Liver (tissue), 9 donors: Measurements from ENCODE around the gene ZNF747. TPM values are rescaled to one million over a fixed set of nuclear protein-coding genes. Genes with fewer than 3 reads are reported as not detected.

Experiments
- DNase-seq: peaks from one replicate; pipeline ENCODE4 v3.0.0-alpha.2; 2017; ENCODE audit warnings: low spot score
- H3K27ac ChIP-seq, 2 donors: one replicate each; pipeline ENCODE4 v1.7.0; 2013; ENCODE audit warnings: inconsistent platforms in 2 of 2, low read length in 2 of 2, control low read depth in 1 of 2, low read depth in 1 of 2, mild to moderate bottlenecking in 1 of 2
- H3K27me3 ChIP-seq, 4 donors: one replicate each; pipeline versions ENCODE4 v1.6.1 to v1.7.0; 2013; ENCODE audit warnings: low read length in 3 of 4, inconsistent platforms in 1 of 4, mild to moderate bottlenecking in 1 of 4, moderate library complexity in 1 of 4; ENCODE audit not compliant: control insufficient read depth in 4 of 4, insufficient read depth in 4 of 4
- H3K36me3 ChIP-seq, 4 donors: one replicate each; pipeline versions ENCODE4 v1.6.1 to v1.7.0; 2013; ENCODE audit warnings: low read length in 3 of 4, mild to moderate bottlenecking in 3 of 4, low read depth in 1 of 4, moderate library complexity in 1 of 4; ENCODE audit not compliant: control insufficient read depth in 4 of 4, insufficient read depth in 3 of 4
- H3K4me1 ChIP-seq, 4 donors: one replicate each; pipeline versions ENCODE4 v1.6.1 to v1.7.0; 2013; ENCODE audit warnings: low read length in 3 of 4, mild to moderate bottlenecking in 3 of 4, moderate library complexity in 1 of 4; ENCODE audit not compliant: control insufficient read depth in 4 of 4, insufficient read depth in 4 of 4
- H3K4me3 ChIP-seq, 3 donors: one replicate each; pipeline versions ENCODE4 v1.6.1 to v1.7.0; 2013; ENCODE audit warnings: low read length in 3 of 3, control low read depth in 1 of 3, low read depth in 1 of 3, mild to moderate bottlenecking in 1 of 3
- H3K9ac ChIP-seq, 2 donors: one replicate each; pipeline ENCODE4 v1.7.0; 2013; ENCODE audit warnings: low read length in 2 of 2, mild to moderate bottlenecking in 2 of 2, moderate library complexity in 2 of 2, control low read depth in 1 of 2, low read depth in 1 of 2
- H3K9me3 ChIP-seq, 4 donors: one replicate each; pipeline versions ENCODE4 v1.6.1 to v1.7.0; 2013; ENCODE audit warnings: low read length in 3 of 4; ENCODE audit not compliant: control insufficient read depth in 4 of 4
- EGR1 ChIP-seq, 2 donors: IDR thresholded peaks; 2 replicates each; pipeline ENCODE4 v1.6.1; 2016 to 2018; ENCODE audit warnings: antibody characterized with exemption in 2 of 2, low read depth in 2 of 2
- FOXA1 ChIP-seq: IDR thresholded peaks from 2 replicates; pipeline ENCODE4 v1.6.1; 2016; ENCODE audit warnings: antibody characterized with exemption
- FOXA2 ChIP-seq: IDR thresholded peaks from 2 replicates; pipeline ENCODE4 v1.6.1; 2016; ENCODE audit warnings: antibody characterized with exemption
- GABPA ChIP-seq, 2 donors: IDR thresholded peaks in 1 of 2; conservative IDR thresholded peaks in 1 of 2; 2 replicates each; pipeline ENCODE4 v1.6.1; 2016; ENCODE audit warnings: antibody characterized with exemption in 2 of 2, mild to moderate bottlenecking in 1 of 2, moderate library complexity in 1 of 2
- HNF4A ChIP-seq, 2 donors: conservative IDR thresholded peaks; 2 replicates each; pipeline ENCODE4 v1.6.1; 2016; ENCODE audit warnings: antibody characterized with exemption in 2 of 2, mild to moderate bottlenecking in 2 of 2
- HNF4G ChIP-seq: IDR thresholded peaks from 2 replicates; pipeline ENCODE4 v1.6.1; 2016; ENCODE audit warnings: antibody characterized with exemption
- JUND ChIP-seq, 2 donors: IDR thresholded peaks; 2 replicates each; pipeline ENCODE4 v1.6.1; 2016; ENCODE audit warnings: antibody characterized with exemption in 2 of 2
- NR2F2 ChIP-seq: IDR thresholded peaks from 2 replicates; pipeline ENCODE4 v1.6.1; 2016; ENCODE audit warnings: antibody characterized with exemption
- RXRA ChIP-seq, 2 donors: IDR thresholded peaks; 2 replicates each; pipeline ENCODE4 v1.6.1; 2017 to 2018; ENCODE audit warnings: antibody characterized with exemption in 2 of 2, mild to moderate bottlenecking in 1 of 2
- SP1 ChIP-seq: IDR thresholded peaks from 2 replicates; pipeline ENCODE4 v1.6.1; 2018; ENCODE audit warnings: antibody characterized with exemption, mild to moderate bottlenecking
- TAF1 ChIP-seq: conservative IDR thresholded peaks from 2 replicates; pipeline ENCODE4 v1.6.1; 2016; ENCODE audit warnings: antibody characterized with exemption, mild to moderate bottlenecking
- whole genome bisulfite sequencing: extraction: QIAGEN DNeasy Blood & Tissue Kit; methylation state at CpG from one replicate; pipeline ENCODE4 v1.1.7; 2013; 5-methylcytosine and 5-hydroxymethylcytosine counted together
- polyA plus RNA-seq, 2 donors: library from polyadenylated mRNA; stranded (reverse) in 1 of 2; unstranded in 1 of 2; fragments of 200-250 nt in 1 of 2; fragments of >200 nt in 1 of 2; fragmentation: Nextera tagmentation in 1 of 2; extraction: Ambion mirVana in 1 of 2; gene quantifications; one replicate each; pipeline versions ENCODE4 v1.2.1 to v1.2.3, GENCODE V29; 2013 to 2015
- total RNA-seq, 2 donors: library from RNA; depleted of rRNA; stranded (reverse); fragments of >200 nt; gene quantifications; one replicate each; pipeline ENCODE4 v1.2.3, GENCODE V29; 2014
- TF ChIP-seq, protein P1 (sequence below): IDR thresholded peaks from 2 replicates; pipeline ENCODE4 v1.6.1; 2016; ENCODE audit warnings: antibody characterized with exemption, mild to moderate bottlenecking
- TF ChIP-seq, protein P2 (sequence below): fragments of 150-350 bp; IDR thresholded peaks from 2 replicates; pipeline ENCODE4 v1.5.1; 2017; ENCODE audit warnings: improper control_type of control experiment, low read depth, low read length; ENCODE audit not compliant: missing input control
- donor health status: healthy.
- donor health status: healthy.
- donor health status: healthy.
- donor health status: healthy.
- donor health status: healthy.

Gene ZNF747
- total and polyA plus RNA-seq, 4 donors = 3.8 to 10.5 (median 6.5) TPM

DNA sequence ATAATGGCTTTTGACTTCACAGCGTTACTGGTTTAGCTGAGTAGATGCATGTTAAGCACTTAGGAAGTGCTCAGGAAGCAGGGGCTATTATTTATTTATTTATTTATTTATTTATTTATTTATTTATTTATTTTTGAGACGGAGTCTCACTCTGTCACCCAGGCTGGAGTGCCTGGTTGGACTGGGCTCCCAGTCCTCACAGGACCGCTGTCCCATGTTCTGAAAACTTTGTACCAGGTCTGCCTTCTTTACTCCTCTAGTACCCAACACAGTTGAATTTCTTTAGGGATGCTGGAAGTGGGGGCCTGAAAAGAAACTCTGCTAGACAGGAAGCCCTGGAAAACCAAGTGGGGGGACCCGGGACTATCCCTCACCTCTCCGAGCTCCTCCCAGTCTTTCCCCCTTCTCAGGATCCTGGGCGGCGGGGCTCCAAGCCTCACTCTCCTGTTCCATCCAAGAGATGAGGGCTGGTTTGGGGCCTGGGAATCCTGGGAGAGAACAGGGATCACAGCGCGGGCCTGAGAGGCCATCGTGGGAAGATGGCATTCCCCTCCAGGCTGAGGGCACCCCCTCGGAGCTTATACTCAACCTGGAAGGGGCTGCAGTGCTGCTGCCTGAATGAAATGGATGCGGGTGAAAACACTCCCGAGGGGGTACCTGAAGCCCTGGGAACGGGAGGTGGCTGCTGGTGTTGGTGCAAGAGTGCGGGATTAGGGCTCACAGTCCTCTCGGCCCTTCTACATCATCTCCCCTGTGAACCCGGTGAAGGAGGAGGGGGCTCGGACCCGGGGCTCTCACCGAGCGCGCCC lies 36.2 kb upstream of the ZNF747 start:
- peaks cover 3 to 20% (median 13%) of the 10 kb centered on the region in 4 donors for H3K4me1 ChIP-seq
- H3K9ac ChIP-seq = peak overlapping the region; percentile 77 to 82
- H3K4me3 ChIP-seq = peak overlapping the region; percentile 70 to 81 (median 76)
- no peaks in the 10 kb centered on the region for H3K27me3 ChIP-seq
- no peaks in the 10 kb centered on the region for H3K9me3 ChIP-seq
- peak overlapping the region; percentile 80 to 96 for H3K27ac ChIP-seq
- WGBS = 17% methylated on average over 22 of the region's 22 CpGs
- H3K36me3 ChIP-seq = peaks cover 0 to 1% (median 0%) of the 10 kb centered on the region in 4 donors
- TF ChIP-seq NR2F2 (no peak), JUND (IDR thresholded peaks at IDR 0.05) (no peak), TAF1 (no peak), FOXA2 (no peak), GABPA (IDR thresholded peaks at IDR 0.05 in 1 of 2, conservative IDR thresholded peaks at IDR 0.05 in 1 of 2) (no peak), EGR1 (IDR thresholded peaks at IDR 0.05; ENCODE audit: low read depth in 2 of 2) (peak; percentile 28 to 47), HNF4A (conservative IDR thresholded peaks at IDR 0.05) (no peak), FOXA1 (no peak), RXRA (IDR thresholded peaks at IDR 0.05) (no peak), SP1 (no peak), HNF4G (no peak)
- TF ChIP-seq, protein P1, sequence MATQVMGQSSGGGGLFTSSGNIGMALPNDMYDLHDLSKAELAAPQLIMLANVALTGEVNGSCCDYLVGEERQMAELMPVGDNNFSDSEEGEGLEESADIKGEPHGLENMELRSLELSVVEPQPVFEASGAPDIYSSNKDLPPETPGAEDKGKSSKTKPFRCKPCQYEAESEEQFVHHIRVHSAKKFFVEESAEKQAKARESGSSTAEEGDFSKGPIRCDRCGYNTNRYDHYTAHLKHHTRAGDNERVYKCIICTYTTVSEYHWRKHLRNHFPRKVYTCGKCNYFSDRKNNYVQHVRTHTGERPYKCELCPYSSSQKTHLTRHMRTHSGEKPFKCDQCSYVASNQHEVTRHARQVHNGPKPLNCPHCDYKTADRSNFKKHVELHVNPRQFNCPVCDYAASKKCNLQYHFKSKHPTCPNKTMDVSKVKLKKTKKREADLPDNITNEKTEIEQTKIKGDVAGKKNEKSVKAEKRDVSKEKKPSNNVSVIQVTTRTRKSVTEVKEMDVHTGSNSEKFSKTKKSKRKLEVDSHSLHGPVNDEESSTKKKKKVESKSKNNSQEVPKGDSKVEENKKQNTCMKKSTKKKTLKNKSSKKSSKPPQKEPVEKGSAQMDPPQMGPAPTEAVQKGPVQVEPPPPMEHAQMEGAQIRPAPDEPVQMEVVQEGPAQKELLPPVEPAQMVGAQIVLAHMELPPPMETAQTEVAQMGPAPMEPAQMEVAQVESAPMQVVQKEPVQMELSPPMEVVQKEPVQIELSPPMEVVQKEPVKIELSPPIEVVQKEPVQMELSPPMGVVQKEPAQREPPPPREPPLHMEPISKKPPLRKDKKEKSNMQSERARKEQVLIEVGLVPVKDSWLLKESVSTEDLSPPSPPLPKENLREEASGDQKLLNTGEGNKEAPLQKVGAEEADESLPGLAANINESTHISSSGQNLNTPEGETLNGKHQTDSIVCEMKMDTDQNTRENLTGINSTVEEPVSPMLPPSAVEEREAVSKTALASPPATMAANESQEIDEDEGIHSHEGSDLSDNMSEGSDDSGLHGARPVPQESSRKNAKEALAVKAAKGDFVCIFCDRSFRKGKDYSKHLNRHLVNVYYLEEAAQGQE = peak; percentile 79
- TF ChIP-seq, protein P2, sequence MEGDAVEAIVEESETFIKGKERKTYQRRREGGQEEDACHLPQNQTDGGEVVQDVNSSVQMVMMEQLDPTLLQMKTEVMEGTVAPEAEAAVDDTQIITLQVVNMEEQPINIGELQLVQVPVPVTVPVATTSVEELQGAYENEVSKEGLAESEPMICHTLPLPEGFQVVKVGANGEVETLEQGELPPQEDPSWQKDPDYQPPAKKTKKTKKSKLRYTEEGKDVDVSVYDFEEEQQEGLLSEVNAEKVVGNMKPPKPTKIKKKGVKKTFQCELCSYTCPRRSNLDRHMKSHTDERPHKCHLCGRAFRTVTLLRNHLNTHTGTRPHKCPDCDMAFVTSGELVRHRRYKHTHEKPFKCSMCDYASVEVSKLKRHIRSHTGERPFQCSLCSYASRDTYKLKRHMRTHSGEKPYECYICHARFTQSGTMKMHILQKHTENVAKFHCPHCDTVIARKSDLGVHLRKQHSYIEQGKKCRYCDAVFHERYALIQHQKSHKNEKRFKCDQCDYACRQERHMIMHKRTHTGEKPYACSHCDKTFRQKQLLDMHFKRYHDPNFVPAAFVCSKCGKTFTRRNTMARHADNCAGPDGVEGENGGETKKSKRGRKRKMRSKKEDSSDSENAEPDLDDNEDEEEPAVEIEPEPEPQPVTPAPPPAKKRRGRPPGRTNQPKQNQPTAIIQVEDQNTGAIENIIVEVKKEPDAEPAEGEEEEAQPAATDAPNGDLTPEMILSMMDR = no peak
- DNase-seq = peak; percentile 53

DNA sequence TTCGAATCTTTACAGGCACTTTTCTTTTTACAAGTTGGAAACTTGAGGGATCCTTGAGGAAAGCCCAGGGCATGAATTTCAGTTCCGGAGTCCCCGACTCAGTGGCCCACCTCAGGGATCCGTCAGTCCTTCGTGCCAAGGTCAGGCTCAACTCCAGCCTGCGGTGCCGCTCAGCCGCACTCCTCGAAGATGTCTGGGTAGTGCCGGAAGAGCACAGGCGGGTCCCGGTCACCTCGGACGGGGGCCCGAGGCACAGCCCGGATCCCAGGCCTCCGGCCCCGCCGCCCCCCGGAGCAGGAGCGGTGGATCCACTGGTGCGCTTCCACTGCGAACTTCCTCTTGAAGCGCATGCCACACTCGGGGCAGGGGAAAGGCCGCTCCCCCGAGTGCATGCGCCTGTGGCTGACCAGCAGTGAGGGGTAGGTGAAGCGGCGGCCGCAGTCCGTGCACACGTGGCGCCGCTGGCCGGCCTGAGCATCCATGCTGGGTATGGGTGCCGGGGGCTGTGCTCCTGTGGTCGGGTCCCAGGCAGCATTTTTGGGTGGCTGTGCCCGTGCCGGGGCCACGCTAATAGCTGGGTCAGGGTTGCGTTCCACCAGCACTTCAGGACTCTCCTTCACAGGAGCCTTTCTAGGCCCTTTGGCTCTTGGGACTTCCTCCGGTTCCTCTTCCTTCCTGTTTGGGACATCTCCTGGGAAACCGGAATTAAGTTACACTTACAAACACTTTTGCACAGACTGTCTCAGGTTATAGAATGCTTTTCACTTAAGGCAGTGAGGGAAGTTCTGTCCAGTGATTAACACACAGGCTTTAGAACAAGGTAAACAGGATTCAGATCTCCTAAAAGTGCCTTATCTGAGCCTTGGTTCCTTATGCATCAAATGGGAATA lies 35.3 kb upstream of the ZNF747 start:
- Histone ChIP-seq H3K27me3 (no peaks in the 10 kb centered on the region), H3K36me3 (peaks cover 0 to 1% (median 0%) of the 10 kb centered on the region in 4 donors), H3K9me3 (no peaks in the 10 kb centered on the region), H3K4me1 (peaks cover 3 to 20% (median 13%) of the 10 kb centered on the region in 4 donors), H3K9ac (no peak overlapping the region), H3K4me3 (no peak overlapping the region), H3K27ac (peak overlapping the region in 1 of 2 donors; percentile 40)
- 87% methylated on average over 44 of the region's 44 CpGs for WGBS
- DNase-seq = no peak
- TF ChIP-seq HNF4G (no peak), GABPA (IDR thresholded peaks at IDR 0.05 in 1 of 2, conservative IDR thresholded peaks at IDR 0.05 in 1 of 2) (no peak), EGR1 (IDR thresholded peaks at IDR 0.05; ENCODE audit: low read depth in 2 of 2) (no peak), NR2F2 (no peak), JUND (IDR thresholded peaks at IDR 0.05) (no peak), FOXA2 (no peak), FOXA1 (no peak)
- TF ChIP-seq, protein P2 = no peak
